Measurements from ENCODE around the gene TMEM131. TPM values are rescaled to one million over a fixed set of nuclear protein-coding genes. Genes with fewer than 3 reads are reported as not detected.

The TMEM131 gene
- total and polyA plus RNA-seq, 12 donors = 13.7 to 57.5 (median 34.0) TPM

DNA sequence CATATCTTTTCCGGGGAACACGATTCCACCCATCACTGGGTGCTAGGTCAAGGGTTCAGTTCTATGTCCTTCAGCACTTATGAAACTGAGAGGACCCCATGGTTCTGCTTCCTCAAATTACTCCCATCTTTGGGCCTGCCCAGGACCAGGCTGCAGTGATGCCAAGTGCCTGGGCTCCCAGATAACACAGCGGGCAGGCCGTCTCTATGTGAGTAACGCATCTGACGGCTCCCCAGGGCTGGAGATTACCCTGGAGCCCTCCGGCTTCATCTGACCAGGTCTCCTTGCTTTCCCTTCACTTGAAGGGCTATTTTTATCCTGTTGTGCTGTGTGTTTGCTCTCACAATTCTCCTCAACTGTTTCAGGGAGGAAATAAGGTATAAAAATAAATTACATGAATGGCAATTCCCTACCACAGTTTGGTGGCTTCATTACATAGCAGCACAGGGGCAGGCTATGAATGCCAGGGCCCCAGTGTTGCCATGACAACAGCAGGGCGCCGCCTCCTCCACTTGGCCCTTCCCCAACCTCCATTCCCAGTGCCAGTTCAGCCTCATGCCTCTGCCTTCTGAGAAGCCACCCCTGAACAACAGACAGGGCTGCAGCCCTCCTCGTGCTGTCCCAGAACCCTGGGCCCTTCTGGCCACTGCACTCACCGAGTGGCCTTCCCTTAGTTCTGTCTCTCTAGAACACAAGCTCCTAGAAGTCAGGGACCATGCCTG lies 25.4 kb upstream of the TMEM131 start:
- Histone ChIP-seq H3K36me3 (replicated peaks in 1 of 2) (no peaks in the 10 kb centered on the region), H3K9me3 (replicated peaks in 1 of 3) (no peaks in the 10 kb centered on the region), H3K27me3 (no peaks in the 10 kb centered on the region), H3K4me1 (replicated peaks in 1 of 2) (no peaks in the 10 kb centered on the region), H3K27ac (no peak overlapping the region), H3K4me3 (no peak overlapping the region)
- TF ChIP-seq POLR2A (IDR thresholded peaks at IDR 0.05) = no peak
- TF ChIP-seq, protein P1, sequence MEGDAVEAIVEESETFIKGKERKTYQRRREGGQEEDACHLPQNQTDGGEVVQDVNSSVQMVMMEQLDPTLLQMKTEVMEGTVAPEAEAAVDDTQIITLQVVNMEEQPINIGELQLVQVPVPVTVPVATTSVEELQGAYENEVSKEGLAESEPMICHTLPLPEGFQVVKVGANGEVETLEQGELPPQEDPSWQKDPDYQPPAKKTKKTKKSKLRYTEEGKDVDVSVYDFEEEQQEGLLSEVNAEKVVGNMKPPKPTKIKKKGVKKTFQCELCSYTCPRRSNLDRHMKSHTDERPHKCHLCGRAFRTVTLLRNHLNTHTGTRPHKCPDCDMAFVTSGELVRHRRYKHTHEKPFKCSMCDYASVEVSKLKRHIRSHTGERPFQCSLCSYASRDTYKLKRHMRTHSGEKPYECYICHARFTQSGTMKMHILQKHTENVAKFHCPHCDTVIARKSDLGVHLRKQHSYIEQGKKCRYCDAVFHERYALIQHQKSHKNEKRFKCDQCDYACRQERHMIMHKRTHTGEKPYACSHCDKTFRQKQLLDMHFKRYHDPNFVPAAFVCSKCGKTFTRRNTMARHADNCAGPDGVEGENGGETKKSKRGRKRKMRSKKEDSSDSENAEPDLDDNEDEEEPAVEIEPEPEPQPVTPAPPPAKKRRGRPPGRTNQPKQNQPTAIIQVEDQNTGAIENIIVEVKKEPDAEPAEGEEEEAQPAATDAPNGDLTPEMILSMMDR (IDR thresholded peaks at IDR 0.05) = no peak
- intact Hi-C loops (cut with DNase I) = no loop called here
- no peak for DNase-seq
- 81 to 88% (median 85%) methylated on average over 11 of the region's 11 CpGs for WGBS, 4 donors

DNA sequence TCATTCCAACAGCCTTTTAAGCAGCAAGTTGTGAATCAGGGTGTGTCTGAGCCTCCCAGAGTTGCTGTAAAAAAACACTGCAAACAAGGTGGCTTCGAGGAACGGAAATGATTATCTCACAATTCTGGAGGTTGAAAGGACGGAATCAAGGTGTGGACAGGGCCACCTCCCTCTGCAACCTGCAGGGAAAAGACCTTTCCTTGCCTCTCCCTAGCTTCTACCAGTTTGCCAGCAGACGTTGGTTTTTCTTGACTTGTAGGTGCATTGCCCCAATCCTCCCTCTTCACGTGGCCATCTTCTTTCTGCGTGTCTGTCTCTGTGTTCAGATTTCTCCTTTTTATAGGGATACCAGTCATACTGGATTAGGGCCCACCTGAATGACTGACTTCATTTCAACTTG lies 24.8 kb upstream of the TMEM131 start:
- Histone ChIP-seq H3K4me3 (no peak overlapping the region), H3K27ac (no peak overlapping the region), H3K4me1 (replicated peaks in 1 of 2) (no peaks in the 10 kb centered on the region), H3K36me3 (replicated peaks in 1 of 2) (no peaks in the 10 kb centered on the region), H3K27me3 (no peaks in the 10 kb centered on the region), H3K9me3 (replicated peaks in 1 of 3) (no peaks in the 10 kb centered on the region)
- no peak for DNase-seq
- 80 to 90% (median 86%) methylated on average over 6 of the region's 6 CpGs for WGBS, 4 donors
- TF ChIP-seq, protein P1 (IDR thresholded peaks at IDR 0.05) = no peak
- intact Hi-C loops (cut with DNase I) = no loop called here

DNA sequence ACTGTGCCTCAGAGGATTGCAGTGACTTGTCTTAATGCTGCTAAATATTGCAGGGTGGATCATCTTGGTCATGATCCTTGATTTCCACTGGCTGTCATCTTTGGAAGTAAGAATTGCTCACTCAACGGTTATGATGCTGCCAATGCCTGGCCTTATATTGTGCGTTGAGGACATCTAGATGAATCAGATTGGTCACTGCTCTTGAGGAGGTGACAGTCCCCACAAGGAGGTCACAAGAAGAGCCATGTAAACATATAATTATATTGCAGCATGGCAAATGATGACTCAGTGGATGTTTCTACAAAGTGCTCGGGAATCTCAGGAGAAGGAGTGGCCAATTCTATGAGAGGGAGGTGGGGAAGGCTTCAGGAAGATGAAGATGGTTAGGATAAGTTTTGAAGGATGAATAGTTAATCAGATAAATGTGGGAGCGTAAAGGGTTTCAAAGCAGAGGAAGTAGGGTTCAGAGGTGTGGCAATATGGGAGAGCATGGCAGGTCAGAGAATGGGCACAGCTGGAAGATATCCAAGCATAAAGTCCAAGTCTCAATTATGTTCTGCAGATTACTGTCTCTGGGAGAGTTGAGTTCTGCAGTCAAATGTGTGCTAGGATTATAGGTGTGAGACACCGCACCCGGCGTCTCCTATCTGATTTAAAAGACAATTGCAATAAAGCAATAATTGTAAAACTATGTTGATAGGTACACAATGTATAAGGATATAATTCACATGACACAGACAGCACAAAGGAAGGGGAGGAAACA lies 21.3 kb upstream of the TMEM131 start:
- no peak for TF ChIP-seq POLR2A (IDR thresholded peaks at IDR 0.05)
- Histone ChIP-seq H3K4me3 (no peak overlapping the region), H3K27me3 (no peaks in the 10 kb centered on the region), H3K36me3 (replicated peaks in 1 of 2) (no peaks in the 10 kb centered on the region), H3K27ac (no peak overlapping the region), H3K4me1 (replicated peaks in 1 of 2) (no peaks in the 10 kb centered on the region), H3K9me3 (replicated peaks in 1 of 3) (no peaks in the 10 kb centered on the region)
- 87 to 89% (median 88%) methylated on average over 7 of the region's 7 CpGs for WGBS, 4 donors
- intact Hi-C loops (cut with DNase I) = no loop called here
- DNase-seq = no peak

DNA sequence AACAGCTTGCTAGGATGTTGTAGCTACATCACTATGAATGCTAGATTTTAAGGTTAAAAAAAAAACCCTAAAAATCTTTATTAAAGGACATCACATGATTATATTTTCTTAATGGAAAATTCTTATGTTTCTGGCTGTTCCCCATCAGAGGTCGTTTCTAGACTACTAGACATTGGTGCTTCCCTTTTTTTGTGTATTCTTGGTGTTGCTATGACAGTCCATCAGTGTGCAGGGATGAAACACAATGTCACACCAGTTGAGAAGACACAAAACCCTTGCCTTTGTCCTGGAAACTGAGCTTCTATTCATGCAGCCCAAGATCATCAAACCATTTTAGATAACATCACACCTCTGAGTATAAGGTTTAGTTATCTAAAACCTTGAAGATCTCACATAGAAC lies 19.9 kb upstream of the TMEM131 start:
- Histone ChIP-seq H3K27ac (no peak overlapping the region), H3K36me3 (replicated peaks in 1 of 2) (no peaks in the 10 kb centered on the region), H3K9me3 (replicated peaks in 1 of 3) (no peaks in the 10 kb centered on the region), H3K4me1 (replicated peaks in 1 of 2) (peaks cover 0 to 5% of the 10 kb centered on the region in 2 donors), H3K27me3 (no peaks in the 10 kb centered on the region), H3K4me3 (no peak overlapping the region)
- no peak for DNase-seq
- TF ChIP-seq POLR2A (IDR thresholded peaks at IDR 0.05) = no peak
- TF ChIP-seq, protein P1 (IDR thresholded peaks at IDR 0.05) = no peak
- WGBS, 4 donors = 33 to 47% (median 37%) methylated on average over 1 of the region's 1 CpG
- intact Hi-C loops (cut with DNase I) = no loop called here
